OCI-M1 (cell line): ENCODE measurements around the gene AGPAT3.

Experiments
- DNase-seq: peaks from one replicate; lab custom pipeline; 2025; lab: John Stamatoyannopoulos, UW

Gene AGPAT3

GRCh38 chr21:43974791-43975468 is 109.9 kb downstream of the AGPAT3 start:
- DNase-seq, result no peak

- DNase-seq, result peak; percentile 83
These were observed 110.6 kb downstream of the AGPAT3 start for GRCh38 chr21:43975469-43976098.

GRCh38 chr21:43976661-43977060 is 111.6 kb downstream of the AGPAT3 start:
- no peak for DNase-seq

- no peak for DNase-seq
These were observed 113.0 kb downstream of the AGPAT3 start for GRCh38 chr21:43978060-43978459.

- no peak for DNase-seq
These were observed 114.6 kb downstream of the AGPAT3 start for GRCh38 chr21:43979654-43980053.

GRCh38 chr21:43981151-43981870 is 116.3 kb downstream of the AGPAT3 start:
- no peak for DNase-seq

- no peak for DNase-seq
These were observed 116.8 kb downstream of the AGPAT3 start for GRCh38 chr21:43981871-43982210.

GRCh38 chr21:43982489-43983078 is 117.6 kb downstream of the AGPAT3 start:
- no peak for DNase-seq

- DNase-seq, result no peak
These were observed 118.4 kb downstream of the AGPAT3 start for GRCh38 chr21:43983390-43983789.

GRCh38 chr21:43983860-43984420 is 118.9 kb downstream of the AGPAT3 start:
- DNase-seq, result no peak

- DNase-seq, result no peak
These were observed 120.1 kb downstream of the AGPAT3 start for GRCh38 chr21:43984905-43985689.

- DNase-seq, result no peak
These were observed 120.7 kb downstream of the AGPAT3 start for GRCh38 chr21:43985690-43986251.

GRCh38 chr21:43986544-43987451 is 121.8 kb downstream of the AGPAT3 start:
- DNase-seq, result no peak

GRCh38 chr21:43987509-43987908 is 122.5 kb downstream of the AGPAT3 start:
- no peak for DNase-seq

GRCh38 chr21:43988016-43988415 is 123.0 kb downstream of the AGPAT3 start:
- no peak for DNase-seq

GRCh38 chr21:43988506-43989230 is 123.6 kb downstream of the AGPAT3 start:
- no peak for DNase-seq

GRCh38 chr21:43989401-43989800 is 124.4 kb downstream of the AGPAT3 start:
- no peak for DNase-seq

- no peak for DNase-seq
These were observed 126.5 kb downstream of the AGPAT3 start for GRCh38 chr21:43991447-43991991.

- no peak for DNase-seq
These were observed 127.1 kb downstream of the AGPAT3 start for GRCh38 chr21:43992121-43992520.
